ENCODE data around the gene RHOH.
"Not testable (repeated sequence)": the region's sequence is repeated elsewhere in the genome, so short reads cannot be mapped to it uniquely, and the experiment has no call there.

RHOH gene

GRCh38 chr4:40294339-40294738 is 97.5 kb downstream of the RHOH start:
- Histone ChIP-seq H4K8ac (ENCODE audit: low read depth, low read length) (no peak overlapping the region), H4K12ac (ENCODE audit: low read depth, low read length) (no peak overlapping the region), H3K27ac (ENCODE audit: low read depth, low read length) (no peak overlapping the region), H3K18ac (ENCODE audit: low read length) (no peak overlapping the region), H3K9me3 (ENCODE audit: insufficient read depth, low read depth, low read length) (peaks cover 5% of the 10 kb centered on the region), H2AK5ac (ENCODE audit: low read length) (no peak overlapping the region), H3K4ac (ENCODE audit: low read depth, low read length) (no peak overlapping the region), H3K4me1 (ENCODE audit: control insufficient read depth in 1 of 2, insufficient read depth in 2 of 2, low read length in 2 of 2) (peaks cover 0 to 6% of the 10 kb centered on the region in 2 experiments), H3K27me3 (ENCODE audit: insufficient read depth, low read length) (no peaks in the 10 kb centered on the region), H3K79me1 (ENCODE audit: low read length) (no peaks in the 10 kb centered on the region), H2AFZ (ENCODE audit: insufficient read depth, low read length, poor library complexity) (no peak overlapping the region), H3K9ac (ENCODE audit: low read length) (no peak overlapping the region), H4K91ac (ENCODE audit: low read depth, low read length) (no peak overlapping the region), H3K36me3 (ENCODE audit: control insufficient read depth in 1 of 2, insufficient read depth in 2 of 2, low read length in 2 of 2) (no peaks in the 10 kb centered on the region), H3K14ac (ENCODE audit: low read length) (no peak overlapping the region), H3K4me2 (ENCODE audit: low read length) (no peak overlapping the region), H2BK120ac (ENCODE audit: insufficient read depth, low read length, poor library complexity) (no peak overlapping the region), H2BK5ac (ENCODE audit: low read depth, low read length, poor library complexity) (no peak overlapping the region), H3K4me3 (ENCODE audit: low read depth, low read length) (no peak overlapping the region), H3K79me2 (ENCODE audit: control insufficient read depth, insufficient read depth, low read length, poor library complexity) (no peaks in the 10 kb centered on the region), H3K23ac (ENCODE audit: low read length) (no peak overlapping the region), H2BK12ac (ENCODE audit: low read length) (no peak overlapping the region)
- DNase-seq: no peak
- WGBS (ENCODE audit: extremely low coverage, insufficient coverage, insufficient read length): no CpG with 5 or more reads among the region's 1 CpG

- H4K8ac ChIP-seq (ENCODE audit: low read depth, low read length); H3K27me3 ChIP-seq (ENCODE audit: insufficient read depth, low read length); H2AK5ac ChIP-seq (ENCODE audit: low read length); H2BK120ac ChIP-seq (ENCODE audit: insufficient read depth, low read length, poor library complexity); H3K4ac ChIP-seq (ENCODE audit: low read depth, low read length); H3K27ac ChIP-seq (ENCODE audit: low read depth, low read length); H2AFZ ChIP-seq (ENCODE audit: insufficient read depth, low read length, poor library complexity); H2BK12ac ChIP-seq (ENCODE audit: low read length); H4K91ac ChIP-seq (ENCODE audit: low read depth, low read length); H3K23ac ChIP-seq (ENCODE audit: low read length); H3K4me3 ChIP-seq (ENCODE audit: low read depth, low read length); H4K12ac ChIP-seq (ENCODE audit: low read depth, low read length); H3K9me3 ChIP-seq (ENCODE audit: insufficient read depth, low read depth, low read length); DNase-seq; H3K14ac ChIP-seq (ENCODE audit: low read length); H3K4me1 ChIP-seq (ENCODE audit: control insufficient read depth in 1 of 2, insufficient read depth in 2 of 2, low read length in 2 of 2); H3K79me2 ChIP-seq (ENCODE audit: control insufficient read depth, insufficient read depth, low read length, poor library complexity); H3K9ac ChIP-seq (ENCODE audit: low read length); H3K79me1 ChIP-seq (ENCODE audit: low read length); H3K18ac ChIP-seq (ENCODE audit: low read length); H3K36me3 ChIP-seq (ENCODE audit: control insufficient read depth in 1 of 2, insufficient read depth in 2 of 2, low read length in 2 of 2); H2BK5ac ChIP-seq (ENCODE audit: low read depth, low read length, poor library complexity); H3K4me2 ChIP-seq (ENCODE audit: low read length): not testable (repeated sequence)
Observed at GRCh38 chr4:40295030-40295429, 98.2 kb downstream of the RHOH start.

GRCh38 chr4:40295572-40295971 is 98.7 kb downstream of the RHOH start:
- no peak overlapping the region for H4K12ac ChIP-seq (ENCODE audit: low read depth, low read length)
- peaks cover 5% of the 10 kb centered on the region for H3K9me3 ChIP-seq (ENCODE audit: insufficient read depth, low read depth, low read length)
- H3K23ac ChIP-seq (ENCODE audit: low read length): no peak overlapping the region
- no peak for DNase-seq
- no peak overlapping the region for H3K18ac ChIP-seq (ENCODE audit: low read length)
- H3K14ac ChIP-seq (ENCODE audit: low read length): no peak overlapping the region
- H3K36me3 ChIP-seq (ENCODE audit: control insufficient read depth in 1 of 2, insufficient read depth in 2 of 2, low read length in 2 of 2): no peaks in the 10 kb centered on the region
- no peaks in the 10 kb centered on the region for H3K27me3 ChIP-seq (ENCODE audit: insufficient read depth, low read length)
- no peaks in the 10 kb centered on the region for H3K79me1 ChIP-seq (ENCODE audit: low read length)
- H4K91ac ChIP-seq (ENCODE audit: low read depth, low read length): no peak overlapping the region
- no peak overlapping the region for H2AFZ ChIP-seq (ENCODE audit: insufficient read depth, low read length, poor library complexity)
- no peak overlapping the region for H3K4me2 ChIP-seq (ENCODE audit: low read length)
- H2BK12ac ChIP-seq (ENCODE audit: low read length): no peak overlapping the region
- no peak overlapping the region for H3K4me3 ChIP-seq (ENCODE audit: low read depth, low read length)
- WGBS (ENCODE audit: extremely low coverage, insufficient coverage, insufficient read length): 100% methylated on average over 3 of the region's 4 CpGs
- peaks cover 0 to 4% of the 10 kb centered on the region in 2 experiments for H3K4me1 ChIP-seq (ENCODE audit: control insufficient read depth in 1 of 2, insufficient read depth in 2 of 2, low read length in 2 of 2)
- H2BK120ac ChIP-seq (ENCODE audit: insufficient read depth, low read length, poor library complexity): no peak overlapping the region
- no peak overlapping the region for H2BK5ac ChIP-seq (ENCODE audit: low read depth, low read length, poor library complexity)
- H3K4ac ChIP-seq (ENCODE audit: low read depth, low read length): no peak overlapping the region
- H4K8ac ChIP-seq (ENCODE audit: low read depth, low read length): no peak overlapping the region
- H3K9ac ChIP-seq (ENCODE audit: low read length): no peak overlapping the region
- H3K27ac ChIP-seq (ENCODE audit: low read depth, low read length): no peak overlapping the region
- H3K79me2 ChIP-seq (ENCODE audit: control insufficient read depth, insufficient read depth, low read length, poor library complexity): no peaks in the 10 kb centered on the region
- no peak overlapping the region for H2AK5ac ChIP-seq (ENCODE audit: low read length)

All from trophoblast cell (in vitro differentiated cells and primary cell).